Gastrocnemius medialis (tissue), 4 donors: ENCODE data around the gene NCAM2. TPM values are rescaled to one million over a fixed set of nuclear protein-coding genes. Genes with fewer than 3 reads are reported as not detected.
A peak's percentile ranks its signal among the peaks of the same experiment; 100 is the strongest.

ENCODE experiments used
- ATAC-seq, 2 donors: fragments of 150-250 bp; one replicate each; pipeline ENCODE4 v1.9.1; 2016
- DNase-seq, 2 donors: peaks; one replicate each; pipeline ENCODE4 v3.0.0-alpha.2; 2019
- H3K27ac ChIP-seq, 4 donors: fragments of 200-600 bp; sonication (generic); 1 replicate in 1 of 4; 2 replicates in 3 of 4; pipeline ENCODE4 v1.5.1; 2016 to 2018; ENCODE audit warnings: mild to moderate bottlenecking in 2 of 4, moderate library complexity in 1 of 4
- H3K27me3 ChIP-seq, 3 donors: fragments of 200-600 bp; sonication (generic) in 2 of 3; 1 replicate in 1 of 3; 2 replicates in 2 of 3; pipeline versions ENCODE4 v1.5.1 to v1.6.0; 2016 to 2019; ENCODE audit warnings: mild to moderate bottlenecking in 1 of 3, moderate library complexity in 1 of 3
- H3K36me3 ChIP-seq, 2 donors: fragments of 200-600 bp; sonication (generic) in 1 of 2; one replicate each; pipeline ENCODE4 v1.5.1; 2017 to 2018
- H3K4me1 ChIP-seq, 2 donors: fragments of 200-600 bp; sonication (generic) in 1 of 2; one replicate each; pipeline ENCODE4 v1.5.1; 2016 to 2017; ENCODE audit warnings: mild to moderate bottlenecking in 2 of 2
- H3K4me3 ChIP-seq, 4 donors: fragments of 200-600 bp; sonication (generic) in 3 of 4; 1 replicate in 1 of 4; 2 replicates in 3 of 4; pipeline ENCODE4 v1.5.1; 2016 to 2019; ENCODE audit warnings: mild to moderate bottlenecking in 2 of 4
- H3K9me3 ChIP-seq, 3 donors: fragments of 200-600 bp; sonication (generic) in 2 of 3; 1 replicate in 1 of 3; 2 replicates in 2 of 3; pipeline ENCODE4 v1.5.1; 2016 to 2019
- CTCF ChIP-seq, 5 experiments: fragments of 450-650 bp in 3 of 5; fragments of 200-600 bp in 2 of 5; sonication (generic) in 2 of 5; IDR thresholded peaks in 4 of 5; conservative IDR thresholded peaks in 1 of 5; 1 replicate in 4 of 5; 2 replicates in 1 of 5; pipeline ENCODE4 v1.5.1; 2016 to 2019; ENCODE audit warnings: antibody characterized with exemption in 5 of 5, mild to moderate bottlenecking in 3 of 5, moderate library complexity in 3 of 5
- POLR2A ChIP-seq, 2 donors: fragments of 450-650 bp; IDR thresholded peaks; one replicate each; pipeline ENCODE4 v1.6.1; 2017; ENCODE audit warnings: antibody characterized with exemption in 2 of 2, mild to moderate bottlenecking in 2 of 2, moderate library complexity in 2 of 2
- in situ Hi-C, 4 donors: fragments of 200-750 bp; cut with MboI; loops; one replicate each; pipeline versions ENCODE4 v1.15.0 to v1.8.0; 2017; ENCODE audit warnings: low sequenced_read_pairs in 4 of 4
- intact Hi-C: fragments of 100-400 bp; cut with DNase I; formaldehyde crosslinking; loops from one replicate; pipeline ENCODE4 v1.15.1; 2023; ENCODE audit warnings: low total_unique reads
- total RNA-seq, 4 donors: library from RNA; depleted of rRNA; stranded (reverse); fragments of >200 nt; gene quantifications; one replicate each; pipeline versions ENCODE4 v1.1.0 to v1.2.3, GENCODE V29; 2016

Gene NCAM2
- total RNA-seq, 4 donors from 2014 or later: 0.07 to 1.9 (median 0.65) TPM

- DNase-seq (no peak), ATAC-seq (no peak)
- intact Hi-C loops: no loop called here
- Histone ChIP-seq H3K27ac (peak overlapping the region; percentile 7 to 55 (median 24)), H3K4me1 (peaks cover 0 to 5% of the 10 kb centered on the region in 2 donors), H3K27me3 (no peaks in the 10 kb centered on the region), H3K9me3 (no peaks in the 10 kb centered on the region), H3K36me3 (no peaks in the 10 kb centered on the region), H3K4me3 (no peak overlapping the region)
- in situ Hi-C loops: no loop called here
- TF ChIP-seq POLR2A (IDR thresholded peaks at IDR 0.05): no peak
- no peak for TF ChIP-seq CTCF (IDR thresholded peaks at IDR 0.05 in 4 of 5, conservative IDR thresholded peaks at IDR 0.05 in 1 of 5)
Observed at GRCh38 chr21:21199342-21200102, 201.3 kb downstream of the NCAM2 start.

DNA sequence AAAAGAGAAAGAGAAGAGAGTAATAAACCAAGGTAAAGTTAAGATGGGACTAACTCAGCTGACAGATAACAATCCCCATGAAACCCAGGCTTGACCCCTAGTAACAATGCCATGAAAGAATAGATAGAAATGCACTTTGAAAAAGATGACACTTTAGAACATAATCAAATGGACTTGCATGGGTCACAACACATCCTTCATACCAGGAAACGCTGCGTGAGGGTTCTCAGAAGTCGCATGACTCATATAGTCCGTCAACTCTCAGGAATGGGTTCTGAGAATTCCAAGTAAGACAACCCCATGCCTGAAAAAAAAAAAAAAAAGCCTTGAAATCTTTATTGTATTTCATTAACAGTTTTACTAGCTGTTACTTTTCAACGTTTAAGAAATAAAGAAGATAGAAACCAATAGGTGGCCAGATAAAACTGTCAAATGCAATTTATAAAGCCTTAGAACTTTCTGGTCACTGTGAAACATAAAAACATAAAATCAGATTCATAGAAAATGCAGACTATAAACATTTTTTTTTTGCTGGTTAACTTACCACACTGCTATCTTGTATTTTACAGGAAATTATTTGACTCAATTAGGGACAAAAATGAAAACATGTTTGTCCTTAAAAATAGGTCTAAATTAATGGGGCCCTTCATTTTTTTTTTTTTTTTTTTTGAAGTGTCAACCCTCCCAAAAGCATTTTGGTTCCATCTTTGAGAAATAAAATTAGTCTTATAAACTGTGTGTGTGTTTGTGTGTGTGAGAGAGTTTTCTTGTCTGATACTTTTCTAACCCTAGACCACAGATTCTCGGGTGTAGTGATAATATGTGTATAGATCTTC, 202.1 kb downstream of the NCAM2 start:
- in situ Hi-C loops: no loop called here
- peak overlapping the region; percentile 28 to 56 (median 34) for H3K27ac ChIP-seq
- TF ChIP-seq POLR2A (IDR thresholded peaks at IDR 0.05): no peak

DNA sequence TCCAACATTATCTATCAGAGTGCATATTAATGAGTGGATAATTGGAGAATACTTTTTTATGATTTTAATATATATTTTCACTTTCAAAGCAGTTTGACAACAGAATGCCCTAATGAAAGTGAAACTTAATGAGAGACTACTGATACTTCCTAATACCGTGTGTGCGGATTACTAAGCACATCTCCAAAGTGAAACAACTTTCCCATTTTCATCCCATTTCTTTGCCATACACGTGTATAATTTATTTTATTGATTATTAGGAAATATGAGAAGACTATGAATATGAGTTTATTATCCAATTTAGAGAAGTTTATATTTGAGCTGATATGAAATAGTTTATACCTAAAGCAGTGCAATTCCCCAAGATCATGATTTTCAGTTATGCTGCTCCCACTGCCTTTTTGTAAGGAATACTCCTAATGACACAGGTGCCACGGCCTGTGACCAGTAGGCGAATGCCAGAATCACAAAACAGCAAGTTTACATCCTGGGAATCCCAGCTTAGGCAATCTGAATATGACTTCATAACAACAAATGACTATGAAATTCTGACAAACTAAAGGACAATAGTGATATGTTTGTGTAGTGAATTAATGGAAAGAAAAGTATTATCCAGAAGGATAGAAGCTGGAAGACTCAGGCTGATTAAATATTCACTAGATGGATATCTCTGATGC, 202.9 kb downstream of the NCAM2 start:
- no peak for ATAC-seq
- intact Hi-C loops (no loop called here), in situ Hi-C loops (no loop called here)
- Histone ChIP-seq H3K9me3 (no peaks in the 10 kb centered on the region), H3K27me3 (no peaks in the 10 kb centered on the region), H3K27ac (peak overlapping the region; percentile 13 to 56 (median 23)), H3K4me1 (peaks cover 0 to 5% of the 10 kb centered on the region in 2 donors), H3K4me3 (peak overlapping the region; percentile 21 to 44 (median 26)), H3K36me3 (no peaks in the 10 kb centered on the region)
- no peak for DNase-seq
- TF ChIP-seq POLR2A (IDR thresholded peaks at IDR 0.05): no peak
- TF ChIP-seq CTCF (IDR thresholded peaks at IDR 0.05 in 4 of 5, conservative IDR thresholded peaks at IDR 0.05 in 1 of 5): no peak

More for the DNA sequence above, 202.1 kb downstream of the NCAM2 start:
- DNase-seq (peak; percentile 14 to 36), ATAC-seq (peak; percentile 81 to 86)
- Histone ChIP-seq H3K36me3 (no peaks in the 10 kb centered on the region), H3K4me1 (peaks cover 0 to 5% of the 10 kb centered on the region in 2 donors), H3K4me3 (peak overlapping the region; percentile 21 to 44 (median 26)), H3K27me3 (no peaks in the 10 kb centered on the region), H3K9me3 (no peaks in the 10 kb centered on the region)
- intact Hi-C loops: no loop called here

DNA sequence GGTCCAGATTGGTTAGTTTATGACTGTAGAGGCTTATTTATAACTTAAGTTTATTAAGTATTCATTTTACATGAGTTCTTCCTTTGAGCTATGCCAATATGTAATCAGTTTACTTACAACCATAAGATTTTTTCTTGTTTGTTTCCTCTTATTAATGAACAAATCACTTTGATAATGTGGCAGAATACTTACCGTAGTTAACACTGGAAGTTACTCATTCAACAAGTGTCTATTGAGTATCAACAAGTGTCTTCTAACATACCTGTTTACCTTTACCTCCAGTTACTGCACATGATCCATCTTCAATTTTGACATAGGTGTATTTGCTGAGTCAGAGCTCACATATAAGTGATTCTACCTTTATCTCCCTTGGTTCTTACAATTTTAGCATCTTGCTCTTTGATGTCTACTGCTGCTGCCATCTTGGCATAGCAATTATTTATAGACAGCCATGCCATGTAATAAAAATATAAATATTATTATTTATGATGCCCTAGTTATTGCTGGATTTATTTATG, 205.7 kb downstream of the NCAM2 start:
- in situ Hi-C loops: no loop called here
- ATAC-seq (no peak), DNase-seq (no peak)
- intact Hi-C loops: no loop called here
- Histone ChIP-seq H3K4me3 (no peak overlapping the region), H3K9me3 (no peaks in the 10 kb centered on the region), H3K27me3 (no peaks in the 10 kb centered on the region), H3K4me1 (peaks cover 0 to 5% of the 10 kb centered on the region in 2 donors), H3K27ac (no peak overlapping the region), H3K36me3 (no peaks in the 10 kb centered on the region)
- TF ChIP-seq POLR2A (IDR thresholded peaks at IDR 0.05): no peak
- no peak for TF ChIP-seq CTCF (IDR thresholded peaks at IDR 0.05 in 4 of 5, conservative IDR thresholded peaks at IDR 0.05 in 1 of 5)
